ENCODE measurements around the gene MSH6. TPM values are rescaled to one million over a fixed set of nuclear protein-coding genes. Genes with fewer than 3 reads are reported as not detected.

The MSH6 gene
- total and polyA plus RNA-seq, 8 donors, result 4.3 to 30.9 (median 23.3) TPM

DNA sequence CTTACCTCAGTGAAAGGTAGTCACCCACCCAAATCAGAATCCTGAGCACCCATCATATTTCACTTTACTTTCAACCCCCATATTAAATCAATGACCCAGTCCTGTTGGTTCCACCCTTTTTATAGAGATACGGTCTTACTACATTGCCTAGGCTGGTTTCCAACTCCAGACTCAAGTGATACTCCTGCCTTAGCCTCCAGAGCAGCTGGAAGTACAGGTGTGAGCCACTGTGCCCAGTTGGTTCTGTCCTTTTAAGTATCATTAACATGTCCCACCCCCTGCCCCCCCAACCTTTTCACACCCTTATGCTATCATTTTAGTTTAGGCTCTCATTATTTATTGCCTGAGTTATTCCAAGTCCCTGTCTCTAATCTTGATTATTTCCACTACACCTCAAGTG, 28.7 kb downstream of the MSH6 start:
- no peaks in the 10 kb centered on the region for H3K27me3 ChIP-seq
- intact Hi-C loops (cut with DNase I), result no loop called here
- no peak for FAIRE-seq
- H3K27ac ChIP-seq, result no peak overlapping the region
- TF ChIP-seq, protein P1, sequence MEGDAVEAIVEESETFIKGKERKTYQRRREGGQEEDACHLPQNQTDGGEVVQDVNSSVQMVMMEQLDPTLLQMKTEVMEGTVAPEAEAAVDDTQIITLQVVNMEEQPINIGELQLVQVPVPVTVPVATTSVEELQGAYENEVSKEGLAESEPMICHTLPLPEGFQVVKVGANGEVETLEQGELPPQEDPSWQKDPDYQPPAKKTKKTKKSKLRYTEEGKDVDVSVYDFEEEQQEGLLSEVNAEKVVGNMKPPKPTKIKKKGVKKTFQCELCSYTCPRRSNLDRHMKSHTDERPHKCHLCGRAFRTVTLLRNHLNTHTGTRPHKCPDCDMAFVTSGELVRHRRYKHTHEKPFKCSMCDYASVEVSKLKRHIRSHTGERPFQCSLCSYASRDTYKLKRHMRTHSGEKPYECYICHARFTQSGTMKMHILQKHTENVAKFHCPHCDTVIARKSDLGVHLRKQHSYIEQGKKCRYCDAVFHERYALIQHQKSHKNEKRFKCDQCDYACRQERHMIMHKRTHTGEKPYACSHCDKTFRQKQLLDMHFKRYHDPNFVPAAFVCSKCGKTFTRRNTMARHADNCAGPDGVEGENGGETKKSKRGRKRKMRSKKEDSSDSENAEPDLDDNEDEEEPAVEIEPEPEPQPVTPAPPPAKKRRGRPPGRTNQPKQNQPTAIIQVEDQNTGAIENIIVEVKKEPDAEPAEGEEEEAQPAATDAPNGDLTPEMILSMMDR (IDR thresholded peaks at IDR 0.05), result no peak
- WGBS, 2 donors, result 89 to 97% methylated on average over 1 of the region's 1 CpG
- no peak for DNase-seq
- H3K36me3 ChIP-seq, result peaks cover 0 to 33% (median 7%) of the 10 kb centered on the region in 3 donors
- no peaks in the 10 kb centered on the region for H3K9me3 ChIP-seq
- ATAC-seq, result peak in 1 of 4 donors; percentile 13
- H3K4me3 ChIP-seq, result no peak overlapping the region
- no peaks in the 10 kb centered on the region for H3K4me1 ChIP-seq

DNA sequence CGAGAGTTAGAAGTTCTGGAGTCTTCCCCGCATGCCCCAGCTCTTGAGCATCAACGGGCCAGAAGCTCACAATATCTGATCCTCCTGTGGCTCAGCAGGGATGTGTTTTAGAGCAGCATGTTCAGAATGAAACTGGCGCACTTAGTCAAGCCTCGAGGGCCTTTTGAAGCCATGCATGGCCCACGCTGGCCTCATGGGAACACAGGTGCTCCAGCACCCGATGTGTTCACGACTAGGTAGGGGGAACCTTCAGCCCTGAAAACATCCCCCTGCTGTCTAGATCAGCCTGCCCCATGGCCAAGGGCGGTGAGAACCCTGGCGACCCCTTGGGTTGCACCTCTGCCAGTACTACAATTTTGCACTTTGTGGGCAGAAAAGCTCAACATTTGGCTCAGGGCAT, 32.8 kb downstream of the MSH6 start:
- Histone ChIP-seq H3K36me3 (peaks cover 0 to 32% (median 4%) of the 10 kb centered on the region in 3 donors), H3K4me1 (no peaks in the 10 kb centered on the region), H3K27me3 (no peaks in the 10 kb centered on the region), H3K4me3 (no peak overlapping the region), H3K27ac (no peak overlapping the region), H3K9me3 (no peaks in the 10 kb centered on the region)
- FAIRE-seq (no peak), DNase-seq (no peak), ATAC-seq (no peak)
- TF ChIP-seq, protein P1 (IDR thresholded peaks at IDR 0.05), result no peak
- intact Hi-C loops (cut with DNase I), result no loop called here
- 92 to 99% methylated on average over 10 of the region's 10 CpGs for WGBS, 2 donors

DNA sequence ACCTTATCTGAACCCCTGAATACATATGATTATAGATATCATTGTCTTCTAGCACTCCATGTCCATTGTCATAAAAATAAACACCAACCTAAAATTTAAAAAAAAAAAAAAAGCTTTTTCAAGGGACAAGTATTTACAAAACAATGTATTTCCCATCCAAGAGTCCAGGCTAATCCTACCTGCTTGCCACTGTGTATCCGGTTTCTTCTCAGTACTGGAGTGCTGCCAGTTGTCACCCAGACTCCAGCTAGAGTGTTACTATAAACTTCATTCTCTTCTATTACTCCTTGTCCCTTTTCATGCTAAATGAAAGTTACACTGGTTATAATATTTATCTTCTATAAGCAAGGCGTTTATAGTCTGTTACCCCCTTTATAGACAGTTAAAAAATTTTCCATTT, 35.8 kb downstream of the MSH6 start:
- H3K4me3 ChIP-seq, result no peak overlapping the region
- no peaks in the 10 kb centered on the region for H3K4me1 ChIP-seq
- H3K27ac ChIP-seq, result no peak overlapping the region
- no peak for FAIRE-seq
- H3K27me3 ChIP-seq, result no peaks in the 10 kb centered on the region
- peaks cover 0 to 36% (median 4%) of the 10 kb centered on the region in 3 donors for H3K36me3 ChIP-seq
- no peak for DNase-seq
- intact Hi-C loops (cut with DNase I), result no loop called here
- TF ChIP-seq, protein P1 (IDR thresholded peaks at IDR 0.05), result no peak
- no peaks in the 10 kb centered on the region for H3K9me3 ChIP-seq
- 83 to 85% methylated on average over 2 of the region's 2 CpGs for WGBS, 2 donors
- ATAC-seq, result no peak

DNA sequence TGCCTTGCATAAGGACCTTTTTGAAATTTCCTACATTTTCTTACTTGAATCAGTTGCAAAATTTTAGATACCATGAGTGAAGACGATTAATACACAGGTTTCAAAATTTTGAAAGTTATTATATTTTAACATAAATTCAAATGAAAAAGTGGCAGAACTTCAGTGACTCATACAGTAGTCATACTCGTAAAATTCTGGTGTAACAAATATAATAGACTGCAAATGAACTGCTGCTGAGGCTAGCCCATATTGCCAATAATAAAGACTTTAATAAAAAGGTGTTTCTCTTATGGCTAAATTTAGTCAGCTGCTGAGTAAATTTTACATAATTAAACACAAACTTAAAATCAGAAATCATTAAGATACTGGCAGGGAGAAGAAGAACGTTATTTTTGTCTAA, 36.9 kb downstream of the MSH6 start:
- H3K36me3 ChIP-seq, result peaks cover 0 to 35% (median 4%) of the 10 kb centered on the region in 3 donors
- TF ChIP-seq, protein P1 (IDR thresholded peaks at IDR 0.05), result no peak
- H3K27ac ChIP-seq, result no peak overlapping the region
- no peak for DNase-seq
- H3K4me1 ChIP-seq, result no peaks in the 10 kb centered on the region
- no peak for ATAC-seq
- no peaks in the 10 kb centered on the region for H3K27me3 ChIP-seq
- intact Hi-C loops (cut with DNase I), result no loop called here
- H3K4me3 ChIP-seq, result no peak overlapping the region
- FAIRE-seq, result no peak
- 89% methylated on average over 3 of the region's 3 CpGs for WGBS, 2 donors
- no peaks in the 10 kb centered on the region for H3K9me3 ChIP-seq

DNA sequence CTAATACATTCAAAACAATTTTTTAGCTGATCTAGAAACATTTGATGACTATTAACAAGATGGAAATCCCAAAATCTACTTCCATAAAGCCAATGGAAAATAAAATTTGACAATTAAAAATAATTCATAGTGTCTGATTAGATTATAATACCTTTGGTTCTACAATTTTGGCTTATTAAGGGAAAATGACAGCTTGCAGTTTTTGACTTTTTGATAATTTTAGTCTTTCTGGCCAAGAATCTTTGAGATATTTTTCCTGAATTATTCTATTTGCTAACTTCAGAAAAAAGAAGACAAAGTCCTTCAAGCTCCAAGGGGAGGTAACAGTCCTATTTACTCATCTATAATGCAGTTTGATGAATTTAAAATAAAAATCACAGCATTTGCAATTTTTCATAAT, 39.6 kb downstream of the MSH6 start:
- Histone ChIP-seq H3K9me3 (no peaks in the 10 kb centered on the region), H3K4me1 (no peaks in the 10 kb centered on the region), H3K27me3 (no peaks in the 10 kb centered on the region), H3K27ac (no peak overlapping the region), H3K4me3 (no peak overlapping the region), H3K36me3 (peaks cover 0 to 35% (median 0%) of the 10 kb centered on the region in 3 donors)
- TF ChIP-seq, protein P1 (IDR thresholded peaks at IDR 0.05), result no peak
- no peak for FAIRE-seq
- no peak for DNase-seq
- no peak for ATAC-seq
- intact Hi-C loops (cut with DNase I), result no loop called here
